ENCODE data around the gene GYS2. TPM values are rescaled to one million over a fixed set of nuclear protein-coding genes. Genes with fewer than 3 reads are reported as not detected.

The GYS2 gene
- total and polyA plus RNA-seq, 9 of the 15 experiments (the other 6 are each of a cell fraction or from before 2014, with no cell fraction given) = not detected

DNA sequence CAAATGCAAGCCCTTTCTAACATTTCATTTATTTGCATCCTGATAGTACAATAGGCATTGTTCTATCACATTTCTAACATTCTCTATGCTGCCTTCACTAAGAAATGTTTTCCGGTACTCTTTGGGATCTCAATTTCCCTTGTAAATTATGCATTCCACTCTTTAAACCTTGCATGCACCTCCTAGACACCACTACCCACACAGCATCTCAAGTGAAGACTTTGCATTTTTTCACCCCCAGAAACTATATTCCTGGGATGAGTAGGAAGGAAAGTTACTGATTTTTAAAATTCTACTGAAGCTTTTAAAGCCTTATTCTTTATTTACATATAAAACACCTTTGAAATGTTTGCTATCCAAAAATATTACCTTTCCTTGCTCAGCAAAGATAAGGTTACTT lies 27.1 kb downstream of the GYS2 start (continued):
- TF ChIP-seq C11orf30 (IDR thresholded peaks at IDR 0.05; ENCODE audit: low read depth) (no peak), THRAP3 (IDR thresholded peaks at IDR 0.05; ENCODE audit: borderline replicate concordance) (no peak), ZNF584 (CRISPR knock-in tag; IDR thresholded peaks at IDR 0.05; ENCODE audit: low read depth) (no peak), HLTF (IDR thresholded peaks at IDR 0.05) (no peak), TAL1 (IDR thresholded peaks at IDR 0.05) (no peak), LCOR (CRISPR knock-in tag; IDR thresholded peaks at IDR 0.05) (no peak), TEAD1 (CRISPR knock-in tag; IDR thresholded peaks at IDR 0.05) (no peak), TGIF2 (CRISPR knock-in tag; IDR thresholded peaks at IDR 0.05) (no peak), YY1 (IDR thresholded peaks at IDR 0.05; ENCODE audit: borderline replicate concordance in 1 of 3, control insufficient read depth in 1 of 3, extremely low read depth in 1 of 3, insufficient read depth in 3 of 3, insufficient read length in 1 of 3, insufficient replicate concordance in 2 of 3, low read depth in 1 of 3, low read length in 2 of 3) (no peak)
- TF ChIP-seq, protein P1, sequence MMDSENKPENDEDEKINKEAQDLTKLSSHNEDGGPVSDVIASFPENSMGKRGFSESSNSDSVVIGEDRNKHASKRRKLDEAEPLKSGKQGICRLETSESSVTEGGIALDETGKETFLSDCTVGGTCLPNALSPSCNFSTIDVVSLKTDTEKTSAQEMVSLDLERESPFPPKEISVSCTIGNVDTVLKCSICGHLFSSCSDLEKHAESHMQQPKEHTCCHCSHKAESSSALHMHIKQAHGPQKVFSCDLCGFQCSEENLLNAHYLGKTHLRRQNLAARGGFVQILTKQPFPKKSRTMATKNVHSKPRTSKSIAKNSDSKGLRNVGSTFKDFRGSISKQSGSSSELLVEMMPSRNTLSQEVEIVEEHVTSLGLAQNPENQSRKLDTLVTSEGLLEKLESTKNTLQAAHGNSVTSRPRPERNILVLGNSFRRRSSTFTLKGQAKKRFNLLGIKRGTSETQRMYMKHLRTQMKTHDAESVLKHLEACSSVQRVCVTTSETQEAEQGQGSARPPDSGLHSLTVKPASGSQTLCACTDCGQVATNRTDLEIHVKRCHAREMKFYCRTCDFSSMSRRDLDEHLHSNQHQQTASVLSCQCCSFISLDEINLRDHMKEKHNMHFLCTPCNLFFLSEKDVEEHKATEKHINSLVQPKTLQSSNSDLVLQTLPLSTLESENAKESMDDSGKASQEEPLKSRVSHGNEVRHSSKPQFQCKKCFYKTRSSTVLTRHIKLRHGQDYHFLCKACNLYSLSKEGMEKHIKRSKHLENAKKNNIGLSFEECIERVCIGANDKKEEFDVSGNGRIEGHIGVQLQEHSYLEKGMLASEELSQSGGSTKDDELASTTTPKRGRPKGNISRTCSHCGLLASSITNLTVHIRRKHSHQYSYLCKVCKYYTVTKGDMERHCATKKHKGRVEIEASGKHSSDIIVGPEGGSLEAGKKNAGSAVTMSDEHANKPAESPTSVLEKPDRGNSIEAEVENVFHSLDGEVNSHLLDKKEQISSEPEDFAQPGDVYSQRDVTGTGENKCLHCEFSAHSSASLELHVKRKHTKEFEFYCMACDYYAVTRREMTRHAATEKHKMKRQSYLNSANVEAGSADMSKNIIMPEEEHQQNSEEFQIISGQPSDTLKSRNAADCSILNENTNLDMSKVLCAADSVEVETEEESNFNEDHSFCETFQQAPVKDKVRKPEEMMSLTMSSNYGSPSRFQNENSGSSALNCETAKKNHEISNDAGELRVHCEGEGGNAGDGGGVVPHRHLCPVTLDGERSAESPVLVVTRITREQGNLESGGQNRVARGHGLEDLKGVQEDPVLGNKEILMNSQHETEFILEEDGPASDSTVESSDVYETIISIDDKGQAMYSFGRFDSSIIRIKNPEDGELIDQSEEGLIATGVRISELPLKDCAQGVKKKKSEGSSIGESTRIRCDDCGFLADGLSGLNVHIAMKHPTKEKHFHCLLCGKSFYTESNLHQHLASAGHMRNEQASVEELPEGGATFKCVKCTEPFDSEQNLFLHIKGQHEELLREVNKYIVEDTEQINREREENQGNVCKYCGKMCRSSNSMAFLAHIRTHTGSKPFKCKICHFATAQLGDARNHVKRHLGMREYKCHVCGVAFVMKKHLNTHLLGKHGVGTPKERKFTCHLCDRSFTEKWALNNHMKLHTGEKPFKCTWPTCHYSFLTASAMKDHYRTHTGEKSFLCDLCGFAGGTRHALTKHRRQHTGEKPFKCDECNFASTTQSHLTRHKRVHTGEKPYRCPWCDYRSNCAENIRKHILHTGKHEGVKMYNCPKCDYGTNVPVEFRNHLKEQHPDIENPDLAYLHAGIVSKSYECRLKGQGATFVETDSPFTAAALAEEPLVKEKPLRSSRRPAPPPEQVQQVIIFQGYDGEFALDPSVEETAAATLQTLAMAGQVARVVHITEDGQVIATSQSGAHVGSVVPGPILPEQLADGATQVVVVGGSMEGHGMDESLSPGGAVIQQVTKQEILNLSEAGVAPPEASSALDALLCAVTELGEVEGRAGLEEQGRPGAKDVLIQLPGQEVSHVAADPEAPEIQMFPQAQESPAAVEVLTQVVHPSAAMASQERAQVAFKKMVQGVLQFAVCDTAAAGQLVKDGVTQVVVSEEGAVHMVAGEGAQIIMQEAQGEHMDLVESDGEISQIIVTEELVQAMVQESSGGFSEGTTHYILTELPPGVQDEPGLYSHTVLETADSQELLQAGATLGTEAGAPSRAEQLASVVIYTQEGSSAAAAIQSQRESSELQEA (IDR thresholded peaks at IDR 0.05; ENCODE audit: low read depth) = no peak

All from K562 (cell line).